Measurements from ENCODE around the gene ZMYM4. TPM values are rescaled to one million over a fixed set of nuclear protein-coding genes. Genes with fewer than 3 reads are reported as not detected.

The ZMYM4 gene
- total and polyA plus RNA-seq, 2 experiments from 2014 or later = 34.9 to 37.7 TPM

DNA sequence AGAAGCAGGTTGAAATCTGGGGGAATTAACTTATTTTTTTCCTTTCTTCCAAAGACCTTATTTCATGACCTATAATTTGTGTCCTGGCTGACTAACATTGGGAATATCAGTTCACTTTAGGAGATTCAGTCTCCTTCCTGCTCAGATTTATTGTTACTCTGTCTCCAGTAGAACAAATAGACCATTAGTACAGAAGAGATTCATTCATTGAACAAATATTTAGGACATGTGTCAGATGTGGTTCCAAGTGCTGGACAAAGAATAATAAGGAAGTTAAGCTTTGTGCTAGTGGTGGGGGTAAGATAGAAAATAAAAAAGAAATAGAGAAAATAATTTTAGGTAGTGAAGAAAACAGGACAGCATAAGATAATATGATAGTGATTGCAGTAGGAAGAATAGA lies 20.3 kb downstream of the ZMYM4 start:
- H4K20me1 ChIP-seq (ENCODE audit: insufficient read depth) = no peaks in the 10 kb centered on the region; the same call in 1 of the 2 replicates
- no peaks in the 10 kb centered on the region for H3K9me2 ChIP-seq (ENCODE audit: insufficient read depth)
- in situ Hi-C loops (cut with MboI) = no loop called here
- peak overlapping the region; percentile 81 for H3K9ac ChIP-seq
- H3F3A ChIP-seq (ENCODE audit: insufficient read depth) = peaks cover 28% of the 10 kb centered on the region
- H3K4me1 ChIP-seq (ENCODE audit: insufficient read depth) = peaks cover 29% of the 10 kb centered on the region
- H3K4me2 ChIP-seq (ENCODE audit: unreplicated experiment) = peak overlapping the region; percentile 81
- TF ChIP-seq EZH2phosphoT487 (IDR thresholded peaks at IDR 0.05; ENCODE audit: insufficient read depth, low read depth) = no peak
- no peak for TF ChIP-seq EZH2 (IDR thresholded peaks at IDR 0.05; ENCODE audit: insufficient read depth, poor library complexity, severe bottlenecking)
- no peak overlapping the region for H2AFZ ChIP-seq
- H3K36me3 ChIP-seq (ENCODE audit: low read depth) = no peaks in the 10 kb centered on the region; the same call in 1 of the 2 replicates
- H3K27me3 ChIP-seq (replicated peaks; ENCODE audit: insufficient read depth) = no peaks in the 10 kb centered on the region
- no peaks in the 10 kb centered on the region for H3K9me3 ChIP-seq (ENCODE audit: low read depth)
- peak overlapping the region; percentile 49 for H3K4me3 ChIP-seq
- H3K27ac ChIP-seq = peak overlapping the region; percentile 95
- DNase-seq = peak; percentile 69
- peaks cover 89% of the 10 kb centered on the region for H3K79me2 ChIP-seq (ENCODE audit: insufficient read depth)

DNA sequence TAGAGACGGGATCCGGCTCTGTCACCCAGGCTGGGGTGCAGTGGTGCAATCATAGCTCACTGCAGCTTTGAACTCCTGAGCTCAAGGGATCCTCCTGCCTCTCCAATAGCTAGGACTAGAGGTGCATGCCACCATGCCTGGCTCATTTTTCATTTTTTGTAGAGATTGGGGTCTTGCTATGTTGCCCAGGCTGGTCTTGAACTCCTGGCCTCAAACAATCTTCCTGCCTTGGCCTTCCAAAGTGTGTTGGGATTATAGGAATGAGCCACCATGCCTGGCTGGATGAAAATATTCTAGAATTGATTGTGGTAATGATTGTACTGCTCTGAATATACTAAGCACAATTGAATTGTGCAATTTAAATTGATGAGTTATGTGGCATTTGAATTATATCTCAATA lies 21.9 kb downstream of the ZMYM4 start:
- peaks cover 29% of the 10 kb centered on the region for H3K4me1 ChIP-seq (ENCODE audit: insufficient read depth)
- H3K9ac ChIP-seq = no peak overlapping the region
- H3K36me3 ChIP-seq (ENCODE audit: low read depth) = no peaks in the 10 kb centered on the region; the same call in 1 of the 2 replicates
- WGBS, 2 experiments (ENCODE audit: low coverage in 1 of 2, low lambda C conversion rate in 2 of 2, missing lambda C conversion rate in 2 of 2) = 93 to 97% methylated on average over 2 of the region's 2 CpGs
- no peak for DNase-seq
- no peaks in the 10 kb centered on the region for H3K9me2 ChIP-seq (ENCODE audit: insufficient read depth)
- H3K4me2 ChIP-seq (ENCODE audit: unreplicated experiment) = no peak overlapping the region
- no peak overlapping the region for H3K4me3 ChIP-seq
- in situ Hi-C loops (cut with MboI) = loop anchor here (10.0 kb wide), 1 partner anchor 86 kb away; no protein-coding TSS in a partner anchor
- H2AFZ ChIP-seq = no peak overlapping the region
- H3K79me2 ChIP-seq (ENCODE audit: insufficient read depth) = peaks cover 89% of the 10 kb centered on the region
- H3F3A ChIP-seq (ENCODE audit: insufficient read depth) = peaks cover 28% of the 10 kb centered on the region
- no peaks in the 10 kb centered on the region for H4K20me1 ChIP-seq (ENCODE audit: insufficient read depth)
- H3K9me3 ChIP-seq (ENCODE audit: low read depth) = no peaks in the 10 kb centered on the region
- TF ChIP-seq EZH2phosphoT487 (IDR thresholded peaks at IDR 0.05; ENCODE audit: insufficient read depth, low read depth) (no peak), EZH2 (IDR thresholded peaks at IDR 0.05; ENCODE audit: insufficient read depth, poor library complexity, severe bottlenecking) (no peak)
- no peak overlapping the region for H3K27ac ChIP-seq
- no peaks in the 10 kb centered on the region for H3K27me3 ChIP-seq (replicated peaks; ENCODE audit: insufficient read depth)

DNA sequence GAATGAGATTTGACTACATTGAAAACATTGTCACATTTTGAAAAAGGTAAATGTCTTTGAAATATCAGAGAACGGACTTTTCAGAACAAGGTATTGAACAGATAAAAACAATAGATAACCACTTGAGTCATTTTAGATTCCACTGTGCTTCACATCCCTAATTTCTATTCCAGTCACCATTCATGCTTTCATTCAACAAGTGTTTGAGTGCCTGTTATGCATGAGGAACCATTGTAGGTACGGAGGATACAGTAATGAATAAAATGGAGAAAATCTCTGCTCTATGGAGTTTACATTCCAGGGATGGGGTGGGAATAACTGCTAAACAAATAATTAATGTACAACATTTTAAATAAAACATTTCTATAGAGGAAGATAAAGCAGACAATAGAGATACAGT lies 26.3 kb downstream of the ZMYM4 start:
- Histone ChIP-seq H2AFZ (no peak overlapping the region), H3K79me2 (ENCODE audit: insufficient read depth) (peaks cover 100% of the 10 kb centered on the region), H3K4me3 (no peak overlapping the region), H3K36me3 (ENCODE audit: low read depth) (no peaks in the 10 kb centered on the region; the same call in 1 of the 2 replicates), H3K9ac (no peak overlapping the region), H3K4me2 (ENCODE audit: unreplicated experiment) (no peak overlapping the region), H3K4me1 (ENCODE audit: insufficient read depth) (peaks cover under 1% of the 10 kb centered on the region; the same call in 1 of the 2 replicates), H3K27ac (no peak overlapping the region), H3F3A (ENCODE audit: insufficient read depth) (no peaks in the 10 kb centered on the region), H3K9me3 (ENCODE audit: low read depth) (no peaks in the 10 kb centered on the region), H3K9me2 (ENCODE audit: insufficient read depth) (no peaks in the 10 kb centered on the region), H3K27me3 (replicated peaks; ENCODE audit: insufficient read depth) (no peaks in the 10 kb centered on the region), H4K20me1 (ENCODE audit: insufficient read depth) (no peaks in the 10 kb centered on the region)
- DNase-seq = no peak
- WGBS, 2 experiments (ENCODE audit: low coverage in 1 of 2, low lambda C conversion rate in 2 of 2, missing lambda C conversion rate in 2 of 2) = 96 to 97% methylated on average over 2 of the region's 2 CpGs
- no peak for TF ChIP-seq EZH2phosphoT487 (IDR thresholded peaks at IDR 0.05; ENCODE audit: insufficient read depth, low read depth)
- in situ Hi-C loops (cut with MboI) = loop anchor here (10.0 kb wide), 1 partner anchor 90 kb away; no protein-coding TSS in a partner anchor

DNA sequence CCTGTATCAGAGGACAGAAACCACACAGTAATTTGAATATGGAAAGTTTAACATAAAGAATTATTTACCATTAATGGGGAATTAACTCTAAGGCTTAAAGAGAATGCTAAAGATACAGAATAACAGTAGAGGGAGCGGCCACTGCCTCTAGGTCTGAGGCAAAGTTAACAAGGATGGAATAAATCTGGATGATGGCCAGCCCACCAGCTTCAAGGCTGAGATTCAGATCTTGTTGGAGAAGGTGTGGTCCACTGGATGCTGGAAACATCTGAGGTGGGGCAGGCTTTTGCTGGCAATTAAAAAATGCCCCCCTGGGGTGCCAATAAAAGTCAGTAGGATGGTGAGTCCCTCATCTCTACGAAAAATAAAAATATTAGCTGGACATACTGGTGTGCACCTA lies 29.4 kb downstream of the ZMYM4 start:
- Histone ChIP-seq H2AFZ (no peak overlapping the region), H3K4me2 (ENCODE audit: unreplicated experiment) (no peak overlapping the region), H3K36me3 (ENCODE audit: low read depth) (no peaks in the 10 kb centered on the region; the same call in 1 of the 2 replicates), H3K4me1 (ENCODE audit: insufficient read depth) (no peaks in the 10 kb centered on the region), H3K4me3 (no peak overlapping the region), H3F3A (ENCODE audit: insufficient read depth) (no peaks in the 10 kb centered on the region), H3K27me3 (replicated peaks; ENCODE audit: insufficient read depth) (no peaks in the 10 kb centered on the region), H3K79me2 (ENCODE audit: insufficient read depth) (peaks cover 100% of the 10 kb centered on the region), H4K20me1 (ENCODE audit: insufficient read depth) (no peaks in the 10 kb centered on the region), H3K9me3 (ENCODE audit: low read depth) (no peaks in the 10 kb centered on the region), H3K9me2 (ENCODE audit: insufficient read depth) (no peaks in the 10 kb centered on the region), H3K9ac (no peak overlapping the region), H3K27ac (no peak overlapping the region)
- WGBS, 2 experiments (ENCODE audit: low coverage in 1 of 2, low lambda C conversion rate in 2 of 2, missing lambda C conversion rate in 2 of 2) = 97 to 100% methylated on average over 2 of the region's 2 CpGs
- in situ Hi-C loops (cut with MboI) = loop anchor here (10.0 kb wide), 1 partner anchor 93 kb away; no protein-coding TSS in a partner anchor
- no peak for DNase-seq
- TF ChIP-seq EZH2phosphoT487 (IDR thresholded peaks at IDR 0.05; ENCODE audit: insufficient read depth, low read depth) (no peak), EZH2 (IDR thresholded peaks at IDR 0.05; ENCODE audit: insufficient read depth, poor library complexity, severe bottlenecking) (no peak)

DNA sequence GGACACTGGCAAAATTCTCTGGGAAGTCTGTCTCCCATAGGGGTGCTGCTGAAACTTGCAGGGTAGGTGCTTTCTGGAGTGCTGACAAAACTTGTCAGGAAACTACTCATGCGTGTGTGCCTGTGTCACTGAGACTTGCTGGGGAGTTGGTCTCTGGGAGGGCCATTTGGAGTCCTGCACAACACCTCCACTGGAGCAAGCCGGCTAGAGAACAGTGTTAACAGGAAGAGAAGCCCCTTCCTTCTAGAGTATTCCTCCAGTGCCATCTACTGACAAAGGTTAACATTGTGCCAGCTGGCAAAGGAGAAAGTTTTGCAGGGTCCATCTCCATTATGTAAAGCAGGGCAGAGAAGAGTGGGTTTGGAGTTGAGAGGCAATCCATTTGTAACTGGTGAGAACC lies 30.0 kb downstream of the ZMYM4 start:
- Histone ChIP-seq H3K9ac (no peak overlapping the region), H3K4me3 (no peak overlapping the region), H3F3A (ENCODE audit: insufficient read depth) (no peaks in the 10 kb centered on the region), H3K9me2 (ENCODE audit: insufficient read depth) (no peaks in the 10 kb centered on the region), H3K79me2 (ENCODE audit: insufficient read depth) (peaks cover 100% of the 10 kb centered on the region), H3K36me3 (ENCODE audit: low read depth) (no peaks in the 10 kb centered on the region; the same call in 1 of the 2 replicates), H4K20me1 (ENCODE audit: insufficient read depth) (no peaks in the 10 kb centered on the region), H3K9me3 (ENCODE audit: low read depth) (no peaks in the 10 kb centered on the region), H2AFZ (no peak overlapping the region), H3K4me2 (ENCODE audit: unreplicated experiment) (no peak overlapping the region), H3K4me1 (ENCODE audit: insufficient read depth) (no peaks in the 10 kb centered on the region), H3K27ac (no peak overlapping the region), H3K27me3 (replicated peaks; ENCODE audit: insufficient read depth) (no peaks in the 10 kb centered on the region)
- TF ChIP-seq EZH2 (IDR thresholded peaks at IDR 0.05; ENCODE audit: insufficient read depth, poor library complexity, severe bottlenecking) (no peak), EZH2phosphoT487 (IDR thresholded peaks at IDR 0.05; ENCODE audit: insufficient read depth, low read depth) (no peak)
- DNase-seq = peak; percentile 68
- WGBS, 2 experiments (ENCODE audit: low coverage in 1 of 2, low lambda C conversion rate in 2 of 2, missing lambda C conversion rate in 2 of 2) = 3 to 20% methylated on average over 2 of the region's 2 CpGs
- in situ Hi-C loops (cut with MboI) = loop anchor here (10.0 kb wide), 1 partner anchor 94 kb away; no protein-coding TSS in a partner anchor

Data from GM23248 (cell line).